HEK293 (cell line): ENCODE data around the gene PDE4B.

Source experiments
- FEZF1 ChIP-seq: fragments of 450-650 bp; formaldehyde crosslinking; IDR thresholded peaks from 2 replicates; pipeline ENCODE4 v1.5.1; 2016; ENCODE audit warnings: missing biosample characterization, missing genetic modification characterization
- GLIS1 ChIP-seq: fragments of 450-650 bp; formaldehyde crosslinking; IDR thresholded peaks from 2 replicates; pipeline ENCODE4 v1.5.1; 2016; ENCODE audit warnings: missing biosample characterization, missing genetic modification characterization
- GLIS2 ChIP-seq: fragments of 450-650 bp; formaldehyde crosslinking; IDR thresholded peaks from 2 replicates; pipeline ENCODE4 v1.5.1; 2016; ENCODE audit warnings: missing biosample characterization, missing genetic modification characterization
- KLF16 ChIP-seq: fragments of 450-650 bp; formaldehyde crosslinking; IDR thresholded peaks from 2 replicates; pipeline ENCODE4 v1.5.1; 2017; ENCODE audit warnings: missing biosample characterization, missing genetic modification characterization
- PRDM1 ChIP-seq: fragments of 450-650 bp; formaldehyde crosslinking; IDR thresholded peaks from 2 replicates; pipeline ENCODE4; 2016; ENCODE audit warnings: missing biosample characterization, missing genetic modification characterization
- SCRT1 ChIP-seq: fragments of 450-650 bp; formaldehyde crosslinking; IDR thresholded peaks from 2 replicates; pipeline ENCODE4 v1.5.1; 2016; ENCODE audit warnings: missing biosample characterization, missing genetic modification characterization, borderline replicate concordance
- SCRT2 ChIP-seq: fragments of 450-650 bp; formaldehyde crosslinking; IDR thresholded peaks from 2 replicates; pipeline ENCODE4 v1.5.1; 2016; ENCODE audit warnings: missing biosample characterization, missing genetic modification characterization
- ZBTB21 ChIP-seq: fragments of 450-650 bp; formaldehyde crosslinking; IDR thresholded peaks from 2 replicates; pipeline ENCODE4 v1.5.1; 2017; ENCODE audit warnings: missing biosample characterization, missing genetic modification characterization
- ZNF175 ChIP-seq: fragments of 450-650 bp; formaldehyde crosslinking; IDR thresholded peaks from 2 replicates; pipeline ENCODE4 v1.5.1; 2016; ENCODE audit warnings: missing biosample characterization, missing genetic modification characterization
- ZNF202 ChIP-seq: fragments of 450-650 bp; formaldehyde crosslinking; IDR thresholded peaks from 2 replicates; pipeline ENCODE4 v1.5.1; 2016; ENCODE audit warnings: missing biosample characterization, missing genetic modification characterization, borderline replicate concordance
- ZNF24 ChIP-seq: fragments of 450-650 bp; formaldehyde crosslinking; IDR thresholded peaks from 2 replicates; pipeline ENCODE4 v1.5.1; 2016; ENCODE audit warnings: missing biosample characterization, missing genetic modification characterization
- ZNF266 ChIP-seq: fragments of 450-650 bp; formaldehyde crosslinking; IDR thresholded peaks from 2 replicates; pipeline ENCODE4 v1.5.1; 2016; ENCODE audit warnings: missing biosample characterization, missing genetic modification characterization, low read depth
- ZNF280C ChIP-seq: fragments of 450-650 bp; formaldehyde crosslinking; IDR thresholded peaks from 2 replicates; pipeline ENCODE4 v1.5.1; 2016; ENCODE audit warnings: missing biosample characterization, missing genetic modification characterization
- ZNF366 ChIP-seq: fragments of 450-650 bp; formaldehyde crosslinking; conservative IDR thresholded peaks from 2 replicates; pipeline ENCODE4 v1.5.1; 2016; ENCODE audit warnings: missing biosample characterization, missing genetic modification characterization
- ZNF558 ChIP-seq: fragments of 450-650 bp; formaldehyde crosslinking; IDR thresholded peaks from 2 replicates; pipeline ENCODE4 v1.5.1; 2016; ENCODE audit warnings: missing biosample characterization, missing genetic modification characterization
- ZNF701 ChIP-seq: fragments of 450-650 bp; formaldehyde crosslinking; IDR thresholded peaks from 2 replicates; pipeline ENCODE4 v1.5.1; 2016; ENCODE audit warnings: missing biosample characterization, missing genetic modification characterization
- ZNF777 ChIP-seq: fragments of 450-650 bp; formaldehyde crosslinking; IDR thresholded peaks from 2 replicates; pipeline ENCODE4 v1.5.1; 2017; ENCODE audit warnings: missing biosample characterization, missing genetic modification characterization, borderline replicate concordance
- TF ChIP-seq, protein P1 (sequence below): fragments of 450-650 bp; formaldehyde crosslinking; IDR thresholded peaks from 2 replicates; pipeline ENCODE4 v1.5.1; 2016; ENCODE audit warnings: missing biosample characterization, missing genetic modification characterization
- TF ChIP-seq, protein P2 (sequence below): fragments of 450-650 bp; formaldehyde crosslinking; IDR thresholded peaks from 2 replicates; pipeline ENCODE4 v1.5.1; 2017; ENCODE audit warnings: missing biosample characterization, missing genetic modification characterization
- TF ChIP-seq, protein P3 (sequence below): fragments of 450-650 bp; formaldehyde crosslinking; IDR thresholded peaks from 2 replicates; pipeline ENCODE4 v1.5.1; 2016; ENCODE audit warnings: missing biosample characterization, missing genetic modification characterization

The PDE4B gene

GRCh38 chr1:65791801-65792668, 660 bp upstream of the PDE4B start (continued):
- TF ChIP-seq, protein P1, sequence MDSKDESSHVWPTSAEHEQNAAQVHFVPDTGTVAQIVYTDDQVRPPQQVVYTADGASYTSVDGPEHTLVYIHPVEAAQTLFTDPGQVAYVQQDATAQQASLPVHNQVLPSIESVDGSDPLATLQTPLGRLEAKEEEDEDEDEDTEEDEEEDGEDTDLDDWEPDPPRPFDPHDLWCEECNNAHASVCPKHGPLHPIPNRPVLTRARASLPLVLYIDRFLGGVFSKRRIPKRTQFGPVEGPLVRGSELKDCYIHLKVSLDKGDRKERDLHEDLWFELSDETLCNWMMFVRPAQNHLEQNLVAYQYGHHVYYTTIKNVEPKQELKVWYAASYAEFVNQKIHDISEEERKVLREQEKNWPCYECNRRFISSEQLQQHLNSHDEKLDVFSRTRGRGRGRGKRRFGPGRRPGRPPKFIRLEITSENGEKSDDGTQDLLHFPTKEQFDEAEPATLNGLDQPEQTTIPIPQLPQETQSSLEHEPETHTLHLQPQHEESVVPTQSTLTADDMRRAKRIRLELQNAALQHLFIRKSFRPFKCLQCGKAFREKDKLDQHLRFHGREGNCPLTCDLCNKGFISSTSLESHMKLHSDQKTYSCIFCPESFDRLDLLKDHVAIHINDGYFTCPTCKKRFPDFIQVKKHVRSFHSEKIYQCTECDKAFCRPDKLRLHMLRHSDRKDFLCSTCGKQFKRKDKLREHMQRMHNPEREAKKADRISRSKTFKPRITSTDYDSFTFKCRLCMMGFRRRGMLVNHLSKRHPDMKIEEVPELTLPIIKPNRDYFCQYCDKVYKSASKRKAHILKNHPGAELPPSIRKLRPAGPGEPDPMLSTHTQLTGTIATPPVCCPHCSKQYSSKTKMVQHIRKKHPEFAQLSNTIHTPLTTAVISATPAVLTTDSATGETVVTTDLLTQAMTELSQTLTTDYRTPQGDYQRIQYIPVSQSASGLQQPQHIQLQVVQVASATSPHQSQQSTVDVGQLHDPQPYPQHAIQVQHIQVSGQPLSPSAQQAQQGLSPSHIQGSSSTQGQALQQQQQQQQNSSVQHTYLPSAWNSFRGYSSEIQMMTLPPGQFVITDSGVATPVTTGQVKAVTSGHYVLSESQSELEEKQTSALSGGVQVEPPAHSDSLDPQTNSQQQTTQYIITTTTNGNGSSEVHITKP (tag by site-specific recombination), result peak; percentile 68
- TF ChIP-seq, protein P2, sequence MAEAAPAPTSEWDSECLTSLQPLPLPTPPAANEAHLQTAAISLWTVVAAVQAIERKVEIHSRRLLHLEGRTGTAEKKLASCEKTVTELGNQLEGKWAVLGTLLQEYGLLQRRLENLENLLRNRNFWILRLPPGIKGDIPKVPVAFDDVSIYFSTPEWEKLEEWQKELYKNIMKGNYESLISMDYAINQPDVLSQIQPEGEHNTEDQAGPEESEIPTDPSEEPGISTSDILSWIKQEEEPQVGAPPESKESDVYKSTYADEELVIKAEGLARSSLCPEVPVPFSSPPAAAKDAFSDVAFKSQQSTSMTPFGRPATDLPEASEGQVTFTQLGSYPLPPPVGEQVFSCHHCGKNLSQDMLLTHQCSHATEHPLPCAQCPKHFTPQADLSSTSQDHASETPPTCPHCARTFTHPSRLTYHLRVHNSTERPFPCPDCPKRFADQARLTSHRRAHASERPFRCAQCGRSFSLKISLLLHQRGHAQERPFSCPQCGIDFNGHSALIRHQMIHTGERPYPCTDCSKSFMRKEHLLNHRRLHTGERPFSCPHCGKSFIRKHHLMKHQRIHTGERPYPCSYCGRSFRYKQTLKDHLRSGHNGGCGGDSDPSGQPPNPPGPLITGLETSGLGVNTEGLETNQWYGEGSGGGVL (tag by site-specific recombination), result peak; percentile 51; the same call in 1 of the 2 replicates
- TF ChIP-seq GLIS1 (peak; percentile 21; the same call in 1 of the 2 replicates), ZNF266 (no peak), ZNF558 (tag by site-specific recombination) (no peak), GLIS2 (tag by site-specific recombination) (peak; percentile 49), PRDM1 (tag by site-specific recombination) (peak; percentile 91), ZNF202 (tag by site-specific recombination) (no peak), ZNF280C (tag by site-specific recombination) (no peak), ZNF777 (0 out of 2 replicates have a peak, but pooled peaks have one; percentile 13), KLF16 (peak; percentile 14; the same call in 1 of the 2 replicates), ZNF175 (tag by site-specific recombination) (no peak), ZNF24 (tag by site-specific recombination) (no peak), ZBTB21 (no peak), SCRT2 (peak; percentile 98), FEZF1 (tag by site-specific recombination) (no peak), SCRT1 (tag by site-specific recombination) (peak; percentile 97), ZNF366 (tag by site-specific recombination) (peak; percentile 66), ZNF701 (tag by site-specific recombination) (no peak)
- TF ChIP-seq, protein P3, sequence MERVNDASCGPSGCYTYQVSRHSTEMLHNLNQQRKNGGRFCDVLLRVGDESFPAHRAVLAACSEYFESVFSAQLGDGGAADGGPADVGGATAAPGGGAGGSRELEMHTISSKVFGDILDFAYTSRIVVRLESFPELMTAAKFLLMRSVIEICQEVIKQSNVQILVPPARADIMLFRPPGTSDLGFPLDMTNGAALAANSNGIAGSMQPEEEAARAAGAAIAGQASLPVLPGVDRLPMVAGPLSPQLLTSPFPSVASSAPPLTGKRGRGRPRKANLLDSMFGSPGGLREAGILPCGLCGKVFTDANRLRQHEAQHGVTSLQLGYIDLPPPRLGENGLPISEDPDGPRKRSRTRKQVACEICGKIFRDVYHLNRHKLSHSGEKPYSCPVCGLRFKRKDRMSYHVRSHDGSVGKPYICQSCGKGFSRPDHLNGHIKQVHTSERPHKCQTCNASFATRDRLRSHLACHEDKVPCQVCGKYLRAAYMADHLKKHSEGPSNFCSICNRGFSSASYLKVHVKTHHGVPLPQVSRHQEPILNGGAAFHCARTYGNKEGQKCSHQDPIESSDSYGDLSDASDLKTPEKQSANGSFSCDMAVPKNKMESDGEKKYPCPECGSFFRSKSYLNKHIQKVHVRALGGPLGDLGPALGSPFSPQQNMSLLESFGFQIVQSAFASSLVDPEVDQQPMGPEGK (tag by site-specific recombination), result no peak
